T-cell (primary cell): ENCODE measurements around the gene NUDT22. TPM values are rescaled to one million over a fixed set of nuclear protein-coding genes. Genes with fewer than 3 reads are reported as not detected.

Source experiments
- ATAC-seq, 4 experiments: fragments of 200-7000 bp in 3 of 4; fragments of 150-1000 bp in 1 of 4; cut with Tn5 transposase; replicated peaks in 1 of 4; 1 replicate in 3 of 4; 2 replicates in 1 of 4; pipeline ENCODE4 v1.10.0; 2021; ENCODE audit warnings: moderate library complexity in 3 of 4, mild to moderate bottlenecking in 2 of 4, moderate number of reproducible peaks in 1 of 4
- CTCF ChIA-PET, 2 donors: fragments of 300-600 bp; sonication (Branson Sonifier 250); formaldehyde crosslinking; loops; one replicate each; lab custom pipeline; 2022; ENCODE audit warnings: antibody characterized with exemption in 2 of 2; lab: Charles Lee
- POLR2A ChIA-PET, 2 donors: fragments of 300-600 bp; sonication (Branson Sonifier 250); formaldehyde crosslinking; loops; one replicate each; lab custom pipeline; 2022; ENCODE audit warnings: antibody characterized with exemption in 2 of 2; lab: Charles Lee
- DNase-seq, 35 experiments: peaks; one replicate each; pipeline versions ENCODE4 v3.0.0 to v3.0.0-alpha.2; 2013 to 2023
- H3K27ac ChIP-seq: one replicate; pipeline ENCODE4 v1.5.1; 2013; ENCODE audit warnings: low read length
- H3K27me3 ChIP-seq, 2 experiments: replicated peaks in 1 of 2; 1 replicate in 1 of 2; 2 replicates in 1 of 2; pipeline versions ENCODE4 v1.6.1 to v1.7.0; 2013; ENCODE audit warnings: low read length in 1 of 2, mixed read lengths in 1 of 2; ENCODE audit not compliant: control insufficient read depth in 2 of 2, insufficient read depth in 2 of 2; ENCODE audit errors: extremely low read depth in 1 of 2
- H3K36me3 ChIP-seq, 2 donors: 1 replicate in 1 of 2; 2 replicates in 1 of 2; pipeline versions ENCODE4 v1.6.1 to v1.7.0; 2013; ENCODE audit warnings: low read length in 1 of 2; ENCODE audit not compliant: control insufficient read depth in 2 of 2, insufficient read depth in 1 of 2; ENCODE audit errors: extremely low read depth in 1 of 2
- H3K4me1 ChIP-seq, 2 experiments: 1 replicate in 1 of 2; 2 replicates in 1 of 2; pipeline versions ENCODE4 v1.6.1 to v1.7.0; 2013; ENCODE audit warnings: low read length in 2 of 2, mixed read lengths in 1 of 2; ENCODE audit not compliant: insufficient read depth in 2 of 2, control insufficient read depth in 1 of 2; ENCODE audit errors: extremely low read depth in 1 of 2
- H3K4me3 ChIP-seq, 2 donors: 1 replicate in 1 of 2; 2 replicates in 1 of 2; pipeline versions ENCODE4 v1.5.1 to v1.7.0; 2013; ENCODE audit warnings: mild to moderate bottlenecking in 2 of 2, low read length in 1 of 2, moderate library complexity in 1 of 2; ENCODE audit not compliant: control insufficient read depth in 1 of 2; ENCODE audit errors: extremely low read depth in 1 of 2
- H3K9me3 ChIP-seq: 2 replicates; pipeline ENCODE4 v1.7.0; 2013
- H3K27ac Mint-ChIP-seq, 2 donors: one replicate each; pipeline ENCODE4 v1.8.0; 2020 to 2021; ENCODE audit warnings: mild to moderate bottlenecking in 2 of 2, mixed read lengths in 2 of 2
- H3K27me3 Mint-ChIP-seq, 2 donors: one replicate each; pipeline ENCODE4 v1.8.0; 2021 to 2022; ENCODE audit warnings: mixed read lengths in 2 of 2
- H3K36me3 Mint-ChIP-seq: one replicate; pipeline ENCODE4 v1.8.0; 2021; ENCODE audit warnings: mixed read lengths
- H3K4me1 Mint-ChIP-seq, 3 donors: one replicate each; pipeline ENCODE4 v1.8.0; 2020 to 2022; ENCODE audit warnings: mixed read lengths in 3 of 3, mild to moderate bottlenecking in 1 of 3
- H3K4me3 Mint-ChIP-seq, 3 donors: one replicate each; pipeline ENCODE4 v1.8.0; 2020 to 2022; ENCODE audit warnings: mild to moderate bottlenecking in 3 of 3, mixed read lengths in 3 of 3, moderate library complexity in 3 of 3
- H3K9me3 Mint-ChIP-seq, 3 donors: one replicate each; pipeline ENCODE4 v1.8.0; 2020 to 2022; ENCODE audit warnings: mixed read lengths in 3 of 3
- WGBS: methylation state at CpG from one replicate; pipeline ENCODE4 v1.1.5; 2013; ENCODE audit warnings: missing lambda C conversion rate; ENCODE audit not compliant: insufficient coverage; 5-methylcytosine and 5-hydroxymethylcytosine counted together
- total RNA-seq, 35 experiments: library from RNA in 6 of 35; stranded (reverse) in 6 of 35; fragments of 120-200 nt in 1 of 35; gene quantifications; one replicate each; pipeline versions ENCODE4 v1.2.1 to v1.2.4 and lab custom pipeline; 2013 to 2026

The NUDT22 gene
- total RNA-seq, 5 donors from 2014 or later (not counting 1 experiment from before 2014, with no cell fraction given): 49.7 to 108 (median 97.5) TPM

DNA sequence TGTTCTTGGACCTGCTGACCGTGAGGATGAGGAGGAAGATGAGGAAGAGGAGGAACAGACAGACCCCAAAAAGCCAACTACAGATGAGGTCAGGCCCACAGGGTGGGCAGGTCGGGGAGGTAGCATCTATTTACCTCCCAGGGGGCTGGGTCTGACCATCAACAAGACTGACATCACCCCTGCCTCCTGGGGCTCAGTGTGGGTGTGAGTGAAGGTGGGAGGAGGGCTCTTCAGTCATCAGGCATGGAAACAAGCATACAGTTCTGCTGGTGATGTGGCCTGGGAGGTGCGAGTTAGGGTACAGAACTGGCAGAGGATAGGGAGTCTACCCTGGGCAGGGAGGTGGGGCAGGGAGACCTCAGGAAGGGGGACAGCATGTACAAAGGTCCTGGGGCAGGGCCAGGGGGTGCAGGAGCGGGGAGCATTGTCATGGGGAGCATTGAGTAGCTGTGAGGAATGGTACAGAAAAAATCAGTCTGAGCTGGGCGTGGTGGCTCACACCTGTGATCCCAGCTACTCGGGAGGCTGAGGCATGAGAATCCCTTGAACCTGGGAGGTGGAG, 34.2 kb downstream of the NUDT22 start:
- H3K4me3 Mint-ChIP-seq: no peak overlapping the region
- DNase-seq (no peak), ATAC-seq (no peak)
- 86% methylated on average over 4 of the region's 6 CpGs for WGBS
- peaks cover 0 to 9% (median 0%) of the 10 kb centered on the region in 3 donors for H3K4me1 Mint-ChIP-seq
- H3K27me3 Mint-ChIP-seq: no peaks in the 10 kb centered on the region
- Histone ChIP-seq H3K4me3 (no peak overlapping the region), H3K4me1 (peaks cover 0 to 7% of the 10 kb centered on the region in 2 experiments), H3K9me3 (no peaks in the 10 kb centered on the region), H3K36me3 (peaks cover 6 to 7% of the 10 kb centered on the region in 2 donors), H3K27me3 (no peaks in the 10 kb centered on the region), H3K27ac (no peak overlapping the region)
- ChIA-PET CTCF (no interaction called here), POLR2A (no interaction called here)
- no peak overlapping the region for H3K27ac Mint-ChIP-seq
- no peaks in the 10 kb centered on the region for H3K9me3 Mint-ChIP-seq
- peaks cover 14% of the 10 kb centered on the region for H3K36me3 Mint-ChIP-seq

DNA sequence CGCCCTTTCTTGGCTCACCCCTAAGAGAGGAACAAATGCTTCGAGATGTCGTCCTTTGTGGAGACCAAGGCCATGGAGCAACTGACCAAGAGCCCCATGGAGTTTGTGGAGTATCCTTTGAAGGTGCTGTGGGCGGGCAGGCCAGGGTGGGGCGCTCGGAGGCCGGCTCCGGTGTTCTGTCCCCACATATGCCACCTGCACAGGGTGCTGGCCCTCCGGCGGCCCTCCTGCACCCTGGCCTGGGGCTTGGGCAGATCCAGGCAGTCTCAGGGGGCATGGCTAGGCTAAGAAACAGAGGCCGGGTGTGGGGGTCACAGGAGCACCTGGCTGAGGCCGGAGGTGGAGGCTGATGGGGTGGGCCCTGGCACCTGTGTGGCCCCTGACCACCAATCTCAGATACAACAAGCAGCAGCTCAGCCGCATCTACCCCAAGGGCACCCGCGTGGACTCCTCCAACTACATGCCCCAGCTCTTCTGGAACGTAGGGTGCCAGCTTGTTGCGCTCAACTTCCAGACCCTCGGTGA, 35.5 kb downstream of the NUDT22 start:
- Mint-ChIP-seq H3K9me3 (no peaks in the 10 kb centered on the region), H3K36me3 (peaks cover 14% of the 10 kb centered on the region), H3K4me1 (peaks cover 0 to 9% (median 0%) of the 10 kb centered on the region in 3 donors), H3K4me3 (no peak overlapping the region), H3K27ac (no peak overlapping the region), H3K27me3 (no peaks in the 10 kb centered on the region)
- DNase-seq (no peak), ATAC-seq (peak in 1 of 4 experiments; percentile 4)
- peaks cover 0 to 7% of the 10 kb centered on the region in 2 experiments for H3K4me1 ChIP-seq
- no peak overlapping the region for H3K27ac ChIP-seq
- 96% methylated on average over 13 of the region's 18 CpGs for WGBS
- POLR2A ChIA-PET: no interaction called here
- peaks cover 2 to 6% of the 10 kb centered on the region in 2 donors for H3K36me3 ChIP-seq
- CTCF ChIA-PET: no interaction called here
- no peaks in the 10 kb centered on the region for H3K9me3 ChIP-seq
- H3K4me3 ChIP-seq: no peak overlapping the region
- H3K27me3 ChIP-seq: no peaks in the 10 kb centered on the region

DNA sequence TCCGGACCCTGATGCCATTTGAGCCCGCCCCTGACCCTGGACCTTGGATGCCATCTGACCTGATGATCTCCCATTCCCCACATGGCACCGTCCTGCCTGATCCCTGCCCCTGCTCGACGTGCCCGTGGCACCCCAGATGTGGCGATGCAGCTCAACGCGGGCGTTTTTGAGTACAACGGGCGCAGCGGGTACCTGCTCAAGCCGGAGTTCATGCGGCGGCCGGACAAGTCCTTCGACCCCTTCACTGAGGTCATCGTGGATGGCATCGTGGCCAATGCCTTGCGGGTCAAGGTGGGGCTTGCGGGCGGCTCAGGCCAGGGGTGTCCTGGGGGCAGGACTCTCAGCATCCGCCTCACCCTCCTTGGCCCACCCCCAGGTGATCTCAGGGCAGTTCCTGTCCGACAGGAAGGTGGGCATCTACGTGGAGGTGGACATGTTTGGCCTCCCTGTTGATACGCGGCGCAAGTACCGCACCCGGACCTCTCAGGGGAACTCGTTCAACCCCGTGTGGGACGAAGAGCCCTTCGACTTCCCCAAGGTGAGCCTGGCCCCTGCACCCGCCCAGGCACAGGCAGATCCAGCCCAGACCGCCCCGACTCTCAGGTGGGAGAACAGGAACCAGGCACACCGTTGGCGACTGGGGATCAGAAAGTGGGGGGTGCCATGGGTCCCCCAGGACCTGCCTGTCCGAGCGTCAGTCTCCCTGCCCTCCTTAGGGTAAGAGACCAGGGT, 36.4 kb downstream of the NUDT22 start:
- DNase-seq: no peak
- Mint-ChIP-seq H3K9me3 (no peaks in the 10 kb centered on the region), H3K27ac (no peak overlapping the region), H3K4me3 (no peak overlapping the region), H3K36me3 (peaks cover 14% of the 10 kb centered on the region), H3K4me1 (peaks cover 0 to 9% (median 0%) of the 10 kb centered on the region in 3 donors), H3K27me3 (no peaks in the 10 kb centered on the region)
- ChIA-PET CTCF (no interaction called here), POLR2A (no interaction called here)
- Histone ChIP-seq H3K27ac (no peak overlapping the region), H3K9me3 (no peaks in the 10 kb centered on the region), H3K4me3 (no peak overlapping the region), H3K27me3 (no peaks in the 10 kb centered on the region), H3K36me3 (peaks cover 0 to 6% of the 10 kb centered on the region in 2 donors), H3K4me1 (peaks cover 0 to 7% of the 10 kb centered on the region in 2 experiments)
- 92% methylated on average over 41 of the region's 42 CpGs for WGBS
- ATAC-seq: no peak

DNA sequence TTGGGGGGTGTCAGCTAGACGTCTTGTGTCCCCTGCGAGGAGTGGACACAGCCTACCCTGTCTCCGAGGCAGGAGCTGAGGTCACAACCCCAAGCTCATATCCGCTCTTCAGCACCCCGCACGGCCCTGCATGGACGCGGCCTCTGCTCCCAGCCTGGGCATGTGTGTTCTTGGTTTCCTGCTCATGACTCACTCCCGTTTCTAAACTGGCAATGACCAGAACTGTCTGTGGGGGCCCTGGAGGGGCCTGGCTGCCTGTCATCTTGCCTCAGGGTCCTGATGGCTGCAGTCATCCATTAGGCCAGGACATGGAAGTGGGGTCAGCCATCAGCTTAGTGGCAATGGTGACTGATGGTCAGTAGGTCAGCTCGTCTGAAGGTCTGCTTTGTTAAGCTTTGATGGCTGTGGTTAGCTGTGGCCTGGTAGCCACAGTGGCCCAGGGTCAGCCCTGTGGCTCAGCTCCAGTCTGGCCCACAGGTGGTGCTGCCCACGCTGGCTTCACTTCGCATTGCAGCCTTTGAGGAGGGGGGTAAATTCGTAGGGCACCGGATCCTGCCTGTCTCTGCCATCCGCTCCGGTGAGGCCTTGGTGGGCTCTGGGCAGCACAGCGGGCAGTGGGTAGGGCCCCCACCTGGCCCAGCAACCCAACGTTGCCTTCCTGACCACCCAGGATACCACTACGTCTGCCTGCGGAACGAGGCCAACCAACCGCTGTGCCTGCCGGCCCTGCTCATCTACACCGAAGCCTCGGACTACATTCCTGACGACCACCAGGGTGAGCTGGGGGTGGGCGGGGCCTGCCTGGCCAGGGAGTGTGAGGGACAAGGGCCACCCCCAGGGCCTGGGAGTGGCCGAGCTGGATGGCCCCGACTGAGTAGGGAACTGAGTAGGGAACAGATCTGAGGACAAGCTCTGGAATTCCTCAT, 37.2 kb downstream of the NUDT22 start:
- peaks cover 0 to 15% of the 10 kb centered on the region in 2 experiments for H3K4me1 ChIP-seq
- H3K4me3 ChIP-seq: no peak overlapping the region
- peaks cover 0 to 6% of the 10 kb centered on the region in 2 donors for H3K36me3 ChIP-seq
- DNase-seq (no peak), ATAC-seq (no peak)
- Mint-ChIP-seq H3K9me3 (no peaks in the 10 kb centered on the region), H3K36me3 (peaks cover 11% of the 10 kb centered on the region), H3K4me1 (peaks cover 5 to 14% (median 7%) of the 10 kb centered on the region in 3 donors), H3K27me3 (no peaks in the 10 kb centered on the region), H3K27ac (no peak overlapping the region), H3K4me3 (no peak overlapping the region)
- WGBS: 88% methylated on average over 24 of the region's 29 CpGs
- ChIA-PET POLR2A (interaction anchor here in 1 of 2 donors (0.5 kb wide), 1 partner anchor 18 kb away, joined by 11 read pairs; no protein-coding TSS in a partner anchor), CTCF (no interaction called here)
- H3K27me3 ChIP-seq: no peaks in the 10 kb centered on the region
- H3K9me3 ChIP-seq: no peaks in the 10 kb centered on the region
- H3K27ac ChIP-seq: no peak overlapping the region

DNA sequence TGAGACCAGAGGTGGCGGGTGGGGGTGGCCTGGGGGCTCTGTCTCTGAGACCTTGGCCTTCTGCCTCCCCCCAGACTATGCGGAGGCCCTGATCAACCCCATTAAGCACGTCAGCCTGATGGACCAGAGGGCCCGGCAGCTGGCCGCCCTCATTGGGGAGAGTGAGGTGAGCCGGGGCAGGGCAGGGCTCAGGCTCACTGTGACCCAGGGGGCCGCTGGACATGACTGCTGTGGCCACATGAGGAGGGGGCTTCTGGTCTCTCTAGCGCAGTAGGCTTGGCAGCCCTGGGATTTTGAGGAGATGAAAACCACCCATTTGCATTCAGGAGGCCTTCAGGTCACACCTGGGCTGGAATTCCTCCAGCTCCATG, 37.9 kb downstream of the NUDT22 start:
- Histone ChIP-seq H3K4me1 (peaks cover 4 to 22% of the 10 kb centered on the region in 2 experiments), H3K27ac (no peak overlapping the region), H3K4me3 (no peak overlapping the region), H3K9me3 (no peaks in the 10 kb centered on the region), H3K36me3 (peaks cover 0 to 1% of the 10 kb centered on the region in 2 donors), H3K27me3 (no peaks in the 10 kb centered on the region)
- CTCF ChIA-PET: no interaction called here
- no peaks in the 10 kb centered on the region for H3K27me3 Mint-ChIP-seq
- DNase-seq: no peak
- POLR2A ChIA-PET: interaction anchor here in 1 of 2 donors (0.5 kb wide), 1 partner anchor 19 kb away, joined by 11 read pairs; no protein-coding TSS in a partner anchor
- peaks cover 11% of the 10 kb centered on the region for H3K36me3 Mint-ChIP-seq
- WGBS: 100% methylated on average over 6 of the region's 8 CpGs
- no peak for ATAC-seq
- no peak overlapping the region for H3K27ac Mint-ChIP-seq
- no peaks in the 10 kb centered on the region for H3K9me3 Mint-ChIP-seq
- H3K4me3 Mint-ChIP-seq: no peak overlapping the region
- H3K4me1 Mint-ChIP-seq: peaks cover 12 to 20% (median 14%) of the 10 kb centered on the region in 3 donors

DNA sequence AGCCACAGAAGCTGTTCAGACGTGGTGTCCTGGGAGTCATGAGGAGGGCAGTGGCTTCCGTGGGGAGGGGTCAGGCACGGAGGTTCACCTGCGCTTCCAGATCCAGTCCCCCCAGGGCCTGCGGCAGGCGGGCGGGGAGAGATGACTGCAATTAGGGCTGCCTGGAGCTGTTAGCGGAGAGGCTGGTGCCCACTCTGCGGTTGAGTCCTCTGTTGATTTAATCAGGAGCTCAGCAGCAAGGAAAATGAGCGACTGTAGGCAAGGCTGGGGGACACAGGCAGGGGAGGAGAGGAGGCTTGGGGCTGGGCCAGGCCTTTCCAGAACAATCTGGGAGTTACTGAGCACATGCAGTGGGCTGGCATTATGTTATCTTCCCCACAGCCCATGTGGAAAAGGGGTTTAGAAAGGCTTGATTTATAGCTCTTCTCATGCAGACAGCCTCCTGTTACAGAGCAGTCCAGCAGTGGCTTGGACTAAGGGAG, 38.3 kb downstream of the NUDT22 start:
- H3K4me3 ChIP-seq: no peak overlapping the region
- DNase-seq (no peak), ATAC-seq (no peak)
- H3K36me3 ChIP-seq: no peaks in the 10 kb centered on the region
- ChIA-PET POLR2A (no interaction called here), CTCF (no interaction called here)
- Mint-ChIP-seq H3K9me3 (no peaks in the 10 kb centered on the region), H3K27ac (no peak overlapping the region), H3K4me1 (peaks cover 16 to 20% (median 16%) of the 10 kb centered on the region in 3 donors), H3K4me3 (no peak overlapping the region), H3K36me3 (peaks cover 9% of the 10 kb centered on the region), H3K27me3 (no peaks in the 10 kb centered on the region)
- H3K9me3 ChIP-seq: no peaks in the 10 kb centered on the region
- H3K27ac ChIP-seq: no peak overlapping the region
- H3K27me3 ChIP-seq: no peaks in the 10 kb centered on the region
- WGBS: 89% methylated on average over 6 of the region's 10 CpGs
- peaks cover 5 to 21% of the 10 kb centered on the region in 2 experiments for H3K4me1 ChIP-seq
